Measurements from ENCODE around the gene MYO1D.

GRCh38 chr17:32552280-32552679 is 324.6 kb downstream of the MYO1D start:
- TF ChIP-seq NR2F2 (IDR thresholded peaks at IDR 0.05; ENCODE audit: borderline replicate concordance, low read depth) (no peak), MYNN (CRISPR knock-in tag; IDR thresholded peaks at IDR 0.05; ENCODE audit: low read depth) (no peak), CHD4 (IDR thresholded peaks at IDR 0.05; ENCODE audit: borderline replicate concordance, low read length) (no peak)

All from HepG2 (cell line).